ENCODE results near the gene RAD51D. TPM values are rescaled to one million over a fixed set of nuclear protein-coding genes. Genes with fewer than 3 reads are reported as not detected.

The RAD51D gene
- total and polyA plus RNA-seq, 10 of the 15 experiments (the other 5 are each of a cell fraction or from before 2014, with no cell fraction given), result 2.6 to 29.3 (median 13.5) TPM

- 0 out of 2 replicates have a peak, but pooled peaks have one; percentile 46 for TF ChIP-seq TCF3 (IDR thresholded peaks at IDR 0.05; ENCODE audit: borderline replicate concordance, insufficient read depth, low read depth, low read length)
- TF ChIP-seq STAT1 (conservative IDR thresholded peaks at IDR 0.05), result peak; percentile 70; the same call in 1 of the 2 replicates
- TF ChIP-seq RELA (IDR thresholded peaks at IDR 0.05; ENCODE audit: borderline replicate concordance, partially characterized antibody), result peak; percentile 85
- no peak for TF ChIP-seq FOXK2 (IDR thresholded peaks at IDR 0.05)
- peak; percentile 66 for TF ChIP-seq ZNF687 (IDR thresholded peaks at IDR 0.05)
- TF ChIP-seq IKZF2 (IDR thresholded peaks at IDR 0.05), result peak; percentile 54 to 65; a peak in 2 of 4 replicates
- TF ChIP-seq BACH1 (IDR thresholded peaks at IDR 0.05; ENCODE audit: borderline replicate concordance), result peak; percentile 54; the same call in 1 of the 2 replicates
- TF ChIP-seq EP300 (IDR thresholded peaks at IDR 0.05; ENCODE audit: borderline replicate concordance in 1 of 2, control insufficient read depth in 1 of 2, low read depth in 2 of 2, low read length in 2 of 2), result 0 out of 4 replicates have a peak, but pooled peaks of 1 of the 2 experiments have one; percentile 31
- peak; percentile 84 for TF ChIP-seq POLR2A (IDR thresholded peaks at IDR 0.05; ENCODE audit: low read depth, low read length)
- TF ChIP-seq SMC3 (IDR thresholded peaks at IDR 0.05; ENCODE audit: borderline replicate concordance, low read length), result peak; percentile 88
- TF ChIP-seq SIN3A (IDR thresholded peaks at IDR 0.05; ENCODE audit: low read depth, low read length), result peak; percentile 83; the same call in 1 of the 2 replicates
- peak; percentile 81 for TF ChIP-seq ZNF592 (IDR thresholded peaks at IDR 0.05)
- TF ChIP-seq USF2 (IDR thresholded peaks at IDR 0.05; ENCODE audit: borderline replicate concordance, low read depth, low read length), result peak; percentile 70
- peak; percentile 74 for TF ChIP-seq YY1 (IDR thresholded peaks at IDR 0.05; ENCODE audit: low read depth, low read length)
- TF ChIP-seq SRF (IDR thresholded peaks at IDR 0.05; ENCODE audit: low read depth in 2 of 2, low read length in 2 of 2), result no peak
- peak; percentile 63 for TF ChIP-seq MYC (IDR thresholded peaks at IDR 0.05; ENCODE audit: insufficient read depth, insufficient read length, insufficient replicate concordance, low read length, severe bottlenecking)
- peak; percentile 86 for TF ChIP-seq MAX (IDR thresholded peaks at IDR 0.05; ENCODE audit: low read depth, low read length)
Observed at GRCh38 chr17:35119370-35120165, at the start of gene RAD51D (continued).
